Measurements from ENCODE around the gene NQO2.
"Not testable (repeated sequence)": the region's sequence is repeated elsewhere in the genome, so short reads cannot be mapped to it uniquely, and the experiment has no call there.

GRCh38 chr6:3054229-3055157 lies 54.8 kb downstream of the NQO2 start:
- TF ChIP-seq CTCF (conservative IDR thresholded peaks at IDR 0.05); ZFX (IDR thresholded peaks at IDR 0.05): not testable (repeated sequence)

Measured in C4-2B (cell line).